ENCODE results near the gene HYAL2.
A peak's percentile ranks its signal among the peaks of the same experiment; 100 is the strongest.

Gene HYAL2

DNA sequence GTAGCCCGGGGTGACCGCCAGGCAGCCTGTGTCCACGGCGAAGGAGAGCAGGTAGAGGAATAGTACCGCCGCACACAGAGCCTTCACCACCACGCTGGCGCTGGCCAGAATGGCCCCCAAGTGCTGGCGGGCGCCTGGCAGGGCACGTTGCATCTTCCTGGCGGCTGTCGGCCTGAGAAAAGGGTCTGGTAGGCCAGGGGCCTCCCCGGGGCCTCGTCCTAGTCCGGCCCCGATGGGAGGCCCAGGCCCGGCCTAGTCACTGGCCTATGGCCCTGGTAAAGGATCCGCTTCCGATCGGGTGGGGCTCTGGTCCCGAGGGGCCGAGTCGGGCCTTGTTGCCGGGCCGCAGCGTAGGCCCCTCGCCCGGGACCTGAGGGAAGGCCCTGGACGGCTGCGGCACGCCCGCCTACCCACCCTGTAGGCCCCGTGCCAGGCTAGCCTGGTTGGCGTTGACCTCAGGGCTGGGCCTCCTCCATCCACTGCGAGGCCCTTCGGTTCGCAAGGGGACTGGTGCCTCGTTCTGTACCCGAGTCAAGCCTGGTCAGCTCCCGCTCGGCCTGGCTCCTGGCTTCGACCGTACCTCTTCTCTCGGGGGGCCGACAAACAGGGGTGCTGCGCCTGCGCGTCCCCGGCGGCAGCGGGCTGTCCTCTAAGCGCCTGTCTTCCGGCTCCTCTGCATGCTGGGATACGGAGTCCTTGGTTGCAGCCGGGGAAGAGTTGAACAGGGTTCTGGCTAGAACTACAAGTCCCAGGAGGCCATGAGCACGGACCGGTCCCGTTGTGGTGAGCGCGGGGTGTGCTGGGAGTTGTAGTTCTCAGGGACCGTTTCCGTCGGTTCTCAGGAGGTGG, 36.6 kb upstream of the HYAL2 start, which contains the start of gene TMEM115:
TSS of gene TMEM115 (minus strand) at position 611 of the 849 bp plus-strand sequence. CDS start at position 153, 458 bp downstream.
- Histone ChIP-seq H4K20me1 (ENCODE audit: insufficient read depth) (no peaks in the 10 kb centered on the region), H3K36me3 (ENCODE audit: insufficient read depth) (no peaks in the 10 kb centered on the region), H3K4me3 (IDR thresholded peaks at IDR 0.05; ENCODE audit: insufficient read depth, low read depth, low read length) (no peak within 1 kb of the TSS), H3K79me2 (ENCODE audit: insufficient read depth, low read depth) (peaks cover 24% of the 10 kb centered on the region; the same call in 1 of the 2 replicates), H2AFZ (ENCODE audit: low read depth) (peak within 1 kb of the TSS; percentile 53; the same call in 1 of the 2 replicates), H3K9ac (peak within 1 kb of the TSS; percentile 66; the same call in 1 of the 2 replicates), H3K27ac (no peak within 1 kb of the TSS), H3K4me1 (ENCODE audit: low read depth, poor library complexity, severe bottlenecking) (peaks cover 15% of the 10 kb centered on the region), H3K4me2 (peak within 1 kb of the TSS; percentile 67), H3K27me3 (ENCODE audit: insufficient read depth, low read depth) (no peaks in the 10 kb centered on the region)
- TF ChIP-seq, protein P1, sequence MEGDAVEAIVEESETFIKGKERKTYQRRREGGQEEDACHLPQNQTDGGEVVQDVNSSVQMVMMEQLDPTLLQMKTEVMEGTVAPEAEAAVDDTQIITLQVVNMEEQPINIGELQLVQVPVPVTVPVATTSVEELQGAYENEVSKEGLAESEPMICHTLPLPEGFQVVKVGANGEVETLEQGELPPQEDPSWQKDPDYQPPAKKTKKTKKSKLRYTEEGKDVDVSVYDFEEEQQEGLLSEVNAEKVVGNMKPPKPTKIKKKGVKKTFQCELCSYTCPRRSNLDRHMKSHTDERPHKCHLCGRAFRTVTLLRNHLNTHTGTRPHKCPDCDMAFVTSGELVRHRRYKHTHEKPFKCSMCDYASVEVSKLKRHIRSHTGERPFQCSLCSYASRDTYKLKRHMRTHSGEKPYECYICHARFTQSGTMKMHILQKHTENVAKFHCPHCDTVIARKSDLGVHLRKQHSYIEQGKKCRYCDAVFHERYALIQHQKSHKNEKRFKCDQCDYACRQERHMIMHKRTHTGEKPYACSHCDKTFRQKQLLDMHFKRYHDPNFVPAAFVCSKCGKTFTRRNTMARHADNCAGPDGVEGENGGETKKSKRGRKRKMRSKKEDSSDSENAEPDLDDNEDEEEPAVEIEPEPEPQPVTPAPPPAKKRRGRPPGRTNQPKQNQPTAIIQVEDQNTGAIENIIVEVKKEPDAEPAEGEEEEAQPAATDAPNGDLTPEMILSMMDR (conservative IDR thresholded peaks at IDR 0.05; ENCODE audit: low read depth, low read length), result no peak

DNA sequence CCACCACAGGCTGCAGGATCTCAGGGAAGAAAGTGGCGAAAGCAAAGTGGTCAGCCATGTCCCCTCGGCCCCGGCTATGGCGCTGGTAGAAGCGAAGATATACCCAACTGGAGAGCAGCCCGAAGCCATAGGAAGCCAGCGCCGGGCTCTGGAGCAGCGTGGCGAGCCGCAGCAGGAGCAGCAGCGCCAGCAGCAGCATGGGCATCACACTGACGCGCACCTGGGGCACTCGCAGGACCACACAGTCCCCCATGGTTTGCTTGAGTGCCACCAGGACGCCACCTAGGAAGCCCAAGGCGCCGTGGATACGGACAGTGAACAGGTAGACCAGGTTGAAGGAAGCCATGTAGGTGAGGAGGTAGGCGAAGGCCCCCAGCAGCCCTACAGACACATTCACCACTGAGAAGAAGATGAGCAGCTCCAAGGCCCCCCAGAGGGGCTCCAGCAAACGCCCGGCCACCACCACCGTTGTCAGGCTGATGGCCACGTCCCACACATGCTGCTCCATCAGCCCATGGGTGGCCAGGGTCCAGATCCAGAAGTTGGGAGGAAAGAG, 35.9 kb upstream of the HYAL2 start:
- H3K4me2 ChIP-seq, result peak overlapping the region; percentile 57
- H3K9ac ChIP-seq, result peak overlapping the region; percentile 66; the same call in 1 of the 2 replicates
- peaks cover 15% of the 10 kb centered on the region for H3K4me1 ChIP-seq (ENCODE audit: low read depth, poor library complexity, severe bottlenecking)
- peaks cover 24% of the 10 kb centered on the region; the same call in 1 of the 2 replicates for H3K79me2 ChIP-seq (ENCODE audit: insufficient read depth, low read depth)
- H3K27ac ChIP-seq, result no peak overlapping the region
- H2AFZ ChIP-seq (ENCODE audit: low read depth), result no peak overlapping the region
- no peaks in the 10 kb centered on the region for H4K20me1 ChIP-seq (ENCODE audit: insufficient read depth)
- peak overlapping the region; percentile 2 for H3K4me3 ChIP-seq (IDR thresholded peaks at IDR 0.05; ENCODE audit: insufficient read depth, low read depth, low read length)
- no peaks in the 10 kb centered on the region for H3K27me3 ChIP-seq (ENCODE audit: insufficient read depth, low read depth)
- H3K36me3 ChIP-seq (ENCODE audit: insufficient read depth), result no peaks in the 10 kb centered on the region
- TF ChIP-seq, protein P1 (conservative IDR thresholded peaks at IDR 0.05; ENCODE audit: low read depth, low read length), result no peak

DNA sequence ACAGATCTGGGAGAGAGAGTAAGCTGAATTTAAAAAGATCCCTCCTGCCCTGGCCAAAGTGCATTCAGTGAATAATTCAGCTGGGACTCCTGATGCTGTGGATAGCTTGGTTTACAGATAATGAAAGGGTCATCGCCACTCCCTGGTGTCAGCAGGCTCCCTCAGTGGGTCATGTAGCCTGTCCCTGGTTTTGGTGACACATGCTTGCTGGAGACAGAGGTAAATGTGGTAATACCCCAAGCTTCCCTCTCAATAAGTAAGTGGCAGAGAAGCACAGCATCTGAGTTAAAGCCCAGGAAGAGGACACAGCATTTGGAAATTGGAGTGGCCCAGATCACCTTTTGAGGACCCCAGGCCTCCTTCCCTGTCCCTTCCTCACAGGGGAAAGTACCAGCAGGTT, 34.9 kb upstream of the HYAL2 start:
- TF ChIP-seq, protein P1 (conservative IDR thresholded peaks at IDR 0.05; ENCODE audit: low read depth, low read length), result no peak
- no peaks in the 10 kb centered on the region for H4K20me1 ChIP-seq (ENCODE audit: insufficient read depth)
- no peaks in the 10 kb centered on the region for H3K27me3 ChIP-seq (ENCODE audit: insufficient read depth, low read depth)
- no peak overlapping the region for H3K27ac ChIP-seq
- no peak overlapping the region for H2AFZ ChIP-seq (ENCODE audit: low read depth)
- H3K79me2 ChIP-seq (ENCODE audit: insufficient read depth, low read depth), result peaks cover 24% of the 10 kb centered on the region; the same call in 1 of the 2 replicates
- no peaks in the 10 kb centered on the region for H3K36me3 ChIP-seq (ENCODE audit: insufficient read depth)
- peak overlapping the region; percentile 4 for H3K4me3 ChIP-seq (IDR thresholded peaks at IDR 0.05; ENCODE audit: insufficient read depth, low read depth, low read length)
- no peak overlapping the region; the same call in 1 of the 2 replicates for H3K9ac ChIP-seq
- peaks cover 15% of the 10 kb centered on the region for H3K4me1 ChIP-seq (ENCODE audit: low read depth, poor library complexity, severe bottlenecking)
- H3K4me2 ChIP-seq, result peak overlapping the region; percentile 57

DNA sequence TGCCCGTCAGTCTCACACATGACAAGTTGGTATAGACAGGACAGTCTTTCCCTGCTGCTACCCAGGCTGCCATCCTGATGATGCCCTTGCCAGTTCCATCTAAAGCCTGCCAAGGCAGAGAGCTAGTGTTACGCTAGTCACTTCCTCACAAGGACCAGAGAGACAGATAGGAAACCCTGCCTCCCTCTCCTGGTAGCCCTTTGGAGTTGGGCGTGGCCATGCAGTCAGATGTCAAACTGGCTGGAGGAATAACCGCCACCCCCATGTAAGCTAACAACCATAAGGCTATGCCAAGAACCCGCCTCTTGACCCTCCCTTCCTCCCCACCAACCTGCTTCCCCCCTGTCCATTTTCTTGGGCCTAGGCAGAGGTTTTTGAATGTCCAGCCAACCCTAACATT, 34.0 kb upstream of the HYAL2 start:
- Histone ChIP-seq H3K9ac (no peak overlapping the region), H4K20me1 (ENCODE audit: insufficient read depth) (no peaks in the 10 kb centered on the region), H2AFZ (ENCODE audit: low read depth) (no peak overlapping the region), H3K4me2 (peak overlapping the region; percentile 57), H3K36me3 (ENCODE audit: insufficient read depth) (no peaks in the 10 kb centered on the region), H3K79me2 (ENCODE audit: insufficient read depth, low read depth) (peaks cover 24% of the 10 kb centered on the region; the same call in 1 of the 2 replicates), H3K4me1 (ENCODE audit: low read depth, poor library complexity, severe bottlenecking) (peaks cover 15% of the 10 kb centered on the region), H3K27me3 (ENCODE audit: insufficient read depth, low read depth) (no peaks in the 10 kb centered on the region), H3K27ac (no peak overlapping the region), H3K4me3 (IDR thresholded peaks at IDR 0.05; ENCODE audit: insufficient read depth, low read depth, low read length) (peak overlapping the region; percentile 4)
- TF ChIP-seq, protein P1 (conservative IDR thresholded peaks at IDR 0.05; ENCODE audit: low read depth, low read length), result no peak
